Measurements from ENCODE around the gene HSH2D. TPM values are rescaled to one million over a fixed set of nuclear protein-coding genes. Genes with fewer than 3 reads are reported as not detected.

HSH2D gene
- total and polyA plus RNA-seq, 2 of the 13 experiments (the other 11 are each of a cell fraction or from before 2014, with no cell fraction given), result 0.69 to 3.2 TPM

GRCh38 chr19:16185123-16185767 lies 41.8 kb downstream of the HSH2D start, which contains the start of gene FAM32A (continued):
- TF ChIP-seq ZNF790 (CRISPR knock-in tag; IDR thresholded peaks at IDR 0.05; ENCODE audit: borderline replicate concordance) (no peak), GPBP1L1 (CRISPR knock-in tag; IDR thresholded peaks at IDR 0.05) (no peak), FOXO1 (CRISPR knock-in tag; IDR thresholded peaks at IDR 0.05) (peak; percentile 31; the same call in 1 of the 2 replicates), ZNF251 (CRISPR knock-in tag; IDR thresholded peaks at IDR 0.05) (no peak), HNRNPK (IDR thresholded peaks at IDR 0.05; ENCODE audit: low read depth, low read length, poor library complexity, severe bottlenecking) (no peak), FOXA1 (IDR thresholded peaks at IDR 0.05) (no peak), FOXA1 (CRISPR knock-in tag; IDR thresholded peaks at IDR 0.05) (no peak), ARHGAP35 (CRISPR knock-in tag; IDR thresholded peaks at IDR 0.05; ENCODE audit: borderline replicate concordance) (no peak), ARNT (IDR thresholded peaks at IDR 0.05) (no peak), ZNF773 (CRISPR knock-in tag; IDR thresholded peaks at IDR 0.05; ENCODE audit: borderline replicate concordance) (no peak), ZNF724P (CRISPR knock-in tag; IDR thresholded peaks at IDR 0.05; ENCODE audit: borderline replicate concordance) (0 out of 2 replicates have a peak, but pooled peaks have one; percentile 44), TSC22D2 (CRISPR knock-in tag; IDR thresholded peaks at IDR 0.05; ENCODE audit: borderline replicate concordance) (no peak), ZNF3 (CRISPR knock-in tag; IDR thresholded peaks at IDR 0.05) (no peak), ZNF652 (CRISPR knock-in tag; IDR thresholded peaks at IDR 0.05; ENCODE audit: borderline replicate concordance, low read depth) (no peak), CENPT (CRISPR knock-in tag; IDR thresholded peaks at IDR 0.05; ENCODE audit: low read depth) (no peak), PRPF4 (IDR thresholded peaks at IDR 0.05; ENCODE audit: low read depth, low read length, poor library complexity, severe bottlenecking) (no peak), ZNF326 (CRISPR knock-in tag; IDR thresholded peaks at IDR 0.05; ENCODE audit: borderline replicate concordance) (no peak), RARG (CRISPR knock-in tag; IDR thresholded peaks at IDR 0.05; ENCODE audit: low read depth) (no peak), ZNF274 (CRISPR knock-in tag; IDR thresholded peaks at IDR 0.05) (no peak), ARNT2 (CRISPR knock-in tag; IDR thresholded peaks at IDR 0.05; ENCODE audit: low read depth) (peak; percentile 43; the same call in 1 of the 2 replicates), KLF16 (CRISPR knock-in tag; IDR thresholded peaks at IDR 0.05) (no peak; a peak in 1 of 4 replicates), TCF7 (IDR thresholded peaks at IDR 0.05; ENCODE audit: low read depth) (no peak), ZNF558 (CRISPR knock-in tag; IDR thresholded peaks at IDR 0.05; ENCODE audit: borderline replicate concordance) (no peak), SNAPC5 (CRISPR knock-in tag; IDR thresholded peaks at IDR 0.05; ENCODE audit: borderline replicate concordance) (no peak), ZNF256 (CRISPR knock-in tag; conservative IDR thresholded peaks at IDR 0.05) (no peak), ATF6 (CRISPR knock-in tag; conservative IDR thresholded peaks at IDR 0.05) (no peak), IKZF5 (CRISPR knock-in tag; IDR thresholded peaks at IDR 0.05) (0 out of 2 replicates have a peak, but pooled peaks have one; percentile 41), ETV5 (CRISPR knock-in tag; IDR thresholded peaks at IDR 0.05; ENCODE audit: borderline replicate concordance) (peak; percentile 62; the same call in 1 of the 2 replicates)
